Neutrophil (primary cell): ENCODE results near the gene LMO7.

Experiments
- H3K27ac ChIP-seq: fragments of 200-600 bp; sonication (generic); 2 replicates; pipeline ENCODE4 v1.5.1; 2016; ENCODE audit warnings: mild to moderate bottlenecking, moderate library complexity
- H3K27me3 ChIP-seq: fragments of 200-600 bp; sonication (generic); 2 replicates; pipeline ENCODE4 v1.6.0; 2016; ENCODE audit warnings: mild to moderate bottlenecking
- H3K36me3 ChIP-seq: fragments of 200-600 bp; sonication (generic); 2 replicates; pipeline ENCODE4 v1.5.1; 2017
- H3K4me1 ChIP-seq, 2 experiments: fragments of 200-600 bp in 1 of 2; sonication (generic) in 1 of 2; 1 replicate in 1 of 2; 2 replicates in 1 of 2; pipeline versions ENCODE4 v1.5.1 to v1.6.1; 2013 to 2016; ENCODE audit warnings: low read depth in 1 of 2, low read length in 1 of 2, mild to moderate bottlenecking in 1 of 2, moderate library complexity in 1 of 2; ENCODE audit not compliant: control insufficient read depth in 1 of 2, insufficient read depth in 1 of 2
- H3K4me3 ChIP-seq, 2 experiments: fragments of 200-600 bp in 1 of 2; sonication (generic) in 1 of 2; 1 replicate in 1 of 2; 2 replicates in 1 of 2; pipeline ENCODE4 v1.5.1; 2013 to 2016; ENCODE audit warnings: low read depth in 1 of 2, low read length in 1 of 2, mild to moderate bottlenecking in 1 of 2, moderate library complexity in 1 of 2
- H3K9me3 ChIP-seq: fragments of 200-600 bp; sonication (generic); 2 replicates; pipeline ENCODE4 v1.5.1; 2016
- CTCF ChIP-seq: fragments of 200-600 bp; sonication (generic); IDR thresholded peaks from 2 replicates; pipeline ENCODE4 v1.5.1; 2016; ENCODE audit warnings: antibody characterized with exemption

Gene LMO7

GRCh38 chr13:75645141-75645540, 9.0 kb downstream of the LMO7 start:
- Histone ChIP-seq H3K27me3 (no peaks in the 10 kb centered on the region), H3K36me3 (no peaks in the 10 kb centered on the region), H3K27ac (no peak overlapping the region), H3K4me3 (no peak overlapping the region), H3K4me1 (no peaks in the 10 kb centered on the region), H3K9me3 (no peaks in the 10 kb centered on the region)
- no peak for TF ChIP-seq CTCF

- no peaks in the 10 kb centered on the region for H3K36me3 ChIP-seq
- H3K4me1 ChIP-seq: no peaks in the 10 kb centered on the region
- no peak overlapping the region for H3K27ac ChIP-seq
- H3K27me3 ChIP-seq: no peaks in the 10 kb centered on the region
- no peak for TF ChIP-seq CTCF
- no peak overlapping the region for H3K4me3 ChIP-seq
- H3K9me3 ChIP-seq: no peaks in the 10 kb centered on the region
These were observed 11.1 kb downstream of the LMO7 start for GRCh38 chr13:75647126-75647784.

- Histone ChIP-seq H3K4me3 (no peak overlapping the region), H3K27ac (no peak overlapping the region), H3K4me1 (no peaks in the 10 kb centered on the region), H3K9me3 (no peaks in the 10 kb centered on the region), H3K36me3 (no peaks in the 10 kb centered on the region), H3K27me3 (no peaks in the 10 kb centered on the region)
- TF ChIP-seq CTCF: no peak
These were observed 12.3 kb downstream of the LMO7 start for GRCh38 chr13:75648446-75648845.

- Histone ChIP-seq H3K4me1 (no peaks in the 10 kb centered on the region), H3K36me3 (no peaks in the 10 kb centered on the region), H3K9me3 (no peaks in the 10 kb centered on the region), H3K27ac (no peak overlapping the region), H3K4me3 (no peak overlapping the region), H3K27me3 (no peaks in the 10 kb centered on the region)
- no peak for TF ChIP-seq CTCF
These were observed 14.9 kb downstream of the LMO7 start for GRCh38 chr13:75651013-75651412.

- Histone ChIP-seq H3K27me3 (no peaks in the 10 kb centered on the region), H3K9me3 (no peaks in the 10 kb centered on the region), H3K27ac (no peak overlapping the region), H3K36me3 (no peaks in the 10 kb centered on the region), H3K4me1 (no peaks in the 10 kb centered on the region), H3K4me3 (no peak overlapping the region)
- no peak for TF ChIP-seq CTCF
These were observed 16.6 kb downstream of the LMO7 start for GRCh38 chr13:75652726-75653125.
